H1 (cell line): ENCODE data around the gene GUCY2C. TPM values are rescaled to one million over a fixed set of nuclear protein-coding genes. Genes with fewer than 3 reads are reported as not detected.

ENCODE experiments used
- CTCF ChIA-PET: fragments of 300-600 bp; sonication (Branson Sonifier 250); formaldehyde crosslinking; loops from one replicate; lab custom pipeline; 2021; ENCODE audit not compliant: partially characterized antibody; lab: Charles Lee
- POLR2A ChIA-PET: fragments of 300-600 bp; sonication (Branson Sonifier 250); formaldehyde crosslinking; loops from one replicate; lab custom pipeline; 2021; ENCODE audit warnings: inconsistent platforms; ENCODE audit not compliant: partially characterized antibody; lab: Charles Lee
- DNase-seq, 2 experiments: peaks; one replicate each; pipeline versions ENCODE4 v3.0.0 to v3.0.0-alpha.2; 2010 to 2022; ENCODE audit warnings: low spot score in 2 of 2, low read depth in 1 of 2, mixed read lengths in 1 of 2
- FAIRE-seq: peaks from 2 replicates; lab custom pipeline; 2011; peaks lifted over from hg19 to GRCh38; lab: Jason Lieb, UNC
- H2AFZ ChIP-seq: 2 replicates; pipeline ENCODE4 v1.8.1; 2012; ENCODE audit warnings: low read length, inconsistent platforms
- H2AK5ac ChIP-seq: 2 replicates; pipeline ENCODE4 v1.6.1; 2013; ENCODE audit warnings: low read depth, low read length
- H2BK120ac ChIP-seq: replicated peaks from 2 replicates; pipeline ENCODE3; 2013; ENCODE audit warnings: low read depth, low read length, inconsistent platforms
- H2BK12ac ChIP-seq: 2 replicates; pipeline ENCODE4 v1.6.1; 2013; ENCODE audit warnings: low read depth, low read length
- H2BK15ac ChIP-seq: 2 replicates; pipeline ENCODE4 v1.6.1; 2013; ENCODE audit warnings: low read length
- H2BK20ac ChIP-seq: 2 replicates; pipeline ENCODE4 v1.6.1; 2013; ENCODE audit warnings: low read length
- H2BK5ac ChIP-seq: 2 replicates; pipeline ENCODE4 v1.6.1; 2013; ENCODE audit warnings: low read depth, low read length
- H3K14ac ChIP-seq: 2 replicates; pipeline ENCODE4 v1.6.1; 2013; ENCODE audit warnings: inconsistent platforms; ENCODE audit not compliant: insufficient read length
- H3K18ac ChIP-seq: 2 replicates; pipeline ENCODE4 v1.6.1; 2013; ENCODE audit warnings: low read length; ENCODE audit errors: extremely low read depth
- H3K23ac ChIP-seq: 2 replicates; pipeline ENCODE4 v1.6.1; 2013; ENCODE audit warnings: inconsistent platforms; ENCODE audit not compliant: insufficient read length
- H3K23me2 ChIP-seq: 2 replicates; pipeline ENCODE4 v1.6.1; 2013; ENCODE audit warnings: low read depth, low read length
- H3K27ac ChIP-seq: 2 replicates; pipeline ENCODE4 v1.6.1; 2011; ENCODE audit warnings: low read depth, low read length, inconsistent platforms
- H3K27me3 ChIP-seq, 4 experiments: replicated peaks in 1 of 4; 1 replicate in 1 of 4; 2 replicates in 3 of 4; pipeline versions ENCODE4 v1.6.1 to v1.8.1; 2011 to 2013; ENCODE audit warnings: low read length in 3 of 4, mild to moderate bottlenecking in 3 of 4, inconsistent platforms in 2 of 4, mixed read lengths in 2 of 4, moderate library complexity in 1 of 4; ENCODE audit not compliant: control insufficient read depth in 3 of 4, insufficient read depth in 3 of 4; ENCODE audit errors: extremely low read depth in 1 of 4
- H3K36me3 ChIP-seq, 4 experiments: 2 replicates each; pipeline versions ENCODE4 v1.6.1 to v1.8.1; 2011 to 2013; ENCODE audit warnings: mild to moderate bottlenecking in 4 of 4, low read length in 3 of 4, moderate library complexity in 2 of 4, control low read depth in 1 of 4, inconsistent platforms in 1 of 4; ENCODE audit not compliant: insufficient read depth in 4 of 4, control insufficient read depth in 2 of 4
- H3K4ac ChIP-seq: replicated peaks from 2 replicates; pipeline ENCODE3; 2013; ENCODE audit warnings: low read length, low read depth, mixed read lengths, inconsistent platforms; ENCODE audit not compliant: insufficient read length
- H3K4me1 ChIP-seq, 4 experiments: replicated peaks in 1 of 4; 1 replicate in 1 of 4; 2 replicates in 3 of 4; pipeline versions ENCODE4 v1.6.1 to v1.8.1; 2011 to 2013; ENCODE audit warnings: low read length in 3 of 4, inconsistent platforms in 2 of 4, mixed read lengths in 1 of 4; ENCODE audit not compliant: insufficient read depth in 4 of 4, control insufficient read depth in 3 of 4
- H3K4me2 ChIP-seq, 2 experiments: 2 replicates each; pipeline versions ENCODE4 v1.6.1 to v1.8.1; 2011 to 2013; ENCODE audit warnings: low read depth in 2 of 2, low read length in 2 of 2, control low read depth in 1 of 2, inconsistent platforms in 1 of 2, mild to moderate bottlenecking in 1 of 2; ENCODE audit not compliant: insufficient read depth in 1 of 2
- H3K4me3 ChIP-seq, 4 experiments: fragments of 200-600, 300-600 bp in 1 of 4; sonication (generic), shearing (Covaris generic), sonication (Bioruptor Twin) in 1 of 4; 2 replicates each; pipeline versions ENCODE4 v1.5.1 to v1.8.1; 2011 to 2016; ENCODE audit warnings: low read length in 4 of 4, low read depth in 3 of 4, control low read depth in 2 of 4, inconsistent platforms in 2 of 4, mild to moderate bottlenecking in 2 of 4, mixed read lengths in 1 of 4, moderate library complexity in 1 of 4; ENCODE audit not compliant: insufficient read depth in 2 of 4; ENCODE audit errors: extremely low read depth in 1 of 4
- H3K56ac ChIP-seq: replicated peaks from 2 replicates; pipeline ENCODE3; 2013; ENCODE audit warnings: low read depth, mild to moderate bottlenecking, mixed read lengths, low read length, inconsistent platforms; ENCODE audit not compliant: insufficient read length
- H3K79me1 ChIP-seq: 2 replicates; pipeline ENCODE4 v1.6.1; 2013; ENCODE audit warnings: low read depth, low read length, control low read depth
- H3K79me2 ChIP-seq, 2 experiments: 2 replicates each; pipeline versions ENCODE4 v1.6.1 to v1.8.1; 2012 to 2013; ENCODE audit warnings: low read length in 2 of 2, mild to moderate bottlenecking in 2 of 2, inconsistent platforms in 1 of 2; ENCODE audit not compliant: insufficient read depth in 2 of 2, control insufficient read depth in 1 of 2
- H3K9ac ChIP-seq, 4 experiments: replicated peaks in 1 of 4; 1 replicate in 1 of 4; 2 replicates in 3 of 4; pipeline versions ENCODE4 v1.6.1 to v1.8.1; 2011 to 2013; ENCODE audit warnings: low read depth in 3 of 4, low read length in 3 of 4, control low read depth in 2 of 4, mild to moderate bottlenecking in 2 of 4, moderate library complexity in 2 of 4, inconsistent platforms in 1 of 4; ENCODE audit errors: extremely low read depth in 1 of 4
- H3K9me3 ChIP-seq, 2 experiments: 2 replicates each; pipeline versions ENCODE4 v1.6.1 to v1.8.1; 2012 to 2013; ENCODE audit warnings: mild to moderate bottlenecking in 2 of 2, moderate library complexity in 2 of 2, control low read depth in 1 of 2, inconsistent platforms in 1 of 2, low read depth in 1 of 2, low read length in 1 of 2, mixed read lengths in 1 of 2; ENCODE audit not compliant: insufficient read depth in 2 of 2
- H4K20me1 ChIP-seq, 2 experiments: replicated peaks in 1 of 2; 2 replicates each; pipeline versions ENCODE3 to v1.8.1; 2011 to 2013; ENCODE audit warnings: inconsistent platforms in 2 of 2, low read length in 2 of 2, mild to moderate bottlenecking in 1 of 2; ENCODE audit not compliant: insufficient read depth in 2 of 2, control insufficient read depth in 1 of 2
- H4K5ac ChIP-seq: 2 replicates; pipeline ENCODE4 v1.6.1; 2013; ENCODE audit warnings: low read length, low read depth, mixed read lengths, inconsistent platforms; ENCODE audit not compliant: insufficient read length
- H4K8ac ChIP-seq: 2 replicates; pipeline ENCODE4 v1.8.0; 2013; ENCODE audit warnings: mild to moderate bottlenecking, moderate library complexity, low read length, inconsistent platforms; ENCODE audit not compliant: insufficient read depth; ENCODE audit errors: extremely low read depth
- H4K91ac ChIP-seq: replicated peaks from 2 replicates; pipeline ENCODE3; 2013; ENCODE audit warnings: low read length, mixed read lengths, inconsistent platforms; ENCODE audit not compliant: insufficient read length
- ATF3 ChIP-seq: IDR thresholded peaks from 2 replicates; pipeline ENCODE4 v1.6.1; 2011; ENCODE audit warnings: low read depth, mild to moderate bottlenecking, low read length; ENCODE audit not compliant: insufficient read depth
- CEBPB ChIP-seq: IDR thresholded peaks from 2 replicates; pipeline ENCODE4 v1.6.1; 2012; ENCODE audit warnings: low read depth, low read length
- CHD2 ChIP-seq: IDR thresholded peaks from 2 replicates; pipeline ENCODE4 v1.6.1; 2012; ENCODE audit warnings: low read length, improper control_type of control experiment
- JUN ChIP-seq: IDR thresholded peaks from 2 replicates; pipeline ENCODE4 v1.6.1; 2011; ENCODE audit warnings: low read depth, mild to moderate bottlenecking, improper control_type of control experiment, low read length
- NANOG ChIP-seq: IDR thresholded peaks from 2 replicates; pipeline ENCODE4 v1.6.1; 2011; ENCODE audit warnings: low read length, low read depth, mild to moderate bottlenecking, inconsistent platforms; ENCODE audit not compliant: insufficient read depth, poor library complexity, severe bottlenecking
- PHF8 ChIP-seq: fragments of 200-600 bp; sonication (generic); conservative IDR thresholded peaks from 2 replicates; pipeline ENCODE4 v1.7.1; 2012; ENCODE audit warnings: low read depth, mild to moderate bottlenecking, inconsistent platforms, low read length, moderate library complexity
- POLR2AphosphoS5 ChIP-seq: IDR thresholded peaks from 2 replicates; pipeline ENCODE4 v1.6.1; 2011; ENCODE audit warnings: low read depth, low read length
- SIRT6 ChIP-seq: IDR thresholded peaks from one replicate; pipeline ENCODE4 v1.7.1; 2012; ENCODE audit warnings: low read length, inconsistent platforms
- TCF12 ChIP-seq: IDR thresholded peaks from 2 replicates; pipeline ENCODE4 v1.6.1; 2011; ENCODE audit warnings: low read depth, mild to moderate bottlenecking, low read length
- WGBS, 2 experiments: shearing (Covaris generic) in 1 of 2; methylation state at CpG; one replicate each; pipeline versions ENCODE4 v1.1.6 to v1.1.7; 2013 to 2015; ENCODE audit warnings: low lambda C conversion rate in 2 of 2, mixed read lengths in 2 of 2, inconsistent platforms in 1 of 2, low coverage in 1 of 2, missing lambda C conversion rate in 1 of 2; ENCODE audit not compliant: insufficient replicate concordance in 2 of 2, insufficient coverage in 1 of 2, insufficient read length in 1 of 2; ENCODE audit errors: extremely low coverage in 1 of 2, missing lambda C conversion rate in 1 of 2; 5-methylcytosine and 5-hydroxymethylcytosine counted together
- polyA plus RNA-seq, 7 experiments: library from polyadenylated mRNA; depleted of rRNA in 3 of 7; stranded (reverse) in 5 of 7; unstranded in 2 of 7; fragments of >200 nt in 5 of 7; fragments of 200-250 nt in 2 of 7; gene quantifications; 1 replicate in 5 of 7; 2 replicates in 1 of 7; 4 replicates in 1 of 7; pipeline versions ENCODE4 v1.2.1 to v1.2.3, GENCODE V29; 2011 to 2013; ENCODE audit warnings: missing spikeins in 2 of 7, mixed read lengths in 2 of 7
- total RNA-seq: library from RNA; stranded (reverse); fragmentation: NEBNext Ultra II Directional; extraction: Animal tissue kit (Norgen Biotek cat#: 25700); gene quantifications from 2 replicates; pipeline ENCODE4 v1.2.1, GENCODE V29; 2021

Gene GUCY2C
- total and polyA plus RNA-seq, 2 of the 8 experiments (the other 6 are each of a cell fraction or from before 2014, with no cell fraction given) = 1.9 to 3.2 TPM

GRCh38 chr12:14699923-14700322 is 3.5 kb upstream of the GUCY2C start:
- Histone ChIP-seq H3K4me1 (peaks cover 0 to 2% (median under 1%) of the 10 kb centered on the region in 4 experiments; a peak in 2 of 7 replicates), H2BK120ac (no peak overlapping the region), H3K56ac (no peak overlapping the region), H3K27ac (no peak overlapping the region), H3K18ac (no peak overlapping the region), H3K36me3 (peaks cover 14 to 61% (median 39%) of the 10 kb centered on the region in 4 experiments; a peak in 7 of 8 replicates), H3K23ac (no peak overlapping the region), H3K79me2 (peaks cover 0 to 6% of the 10 kb centered on the region in 2 experiments; a peak in 2 of 4 replicates), H4K20me1 (peaks cover 7 to 9% of the 10 kb centered on the region in 2 experiments), H2AK5ac (no peak overlapping the region), H3K9ac (no peak overlapping the region), H3K4me3 (no peak overlapping the region), H3K27me3 (no peaks in the 10 kb centered on the region; a peak in 1 of 7 replicates), H2BK20ac (no peak overlapping the region), H3K9me3 (no peaks in the 10 kb centered on the region), H3K14ac (no peak overlapping the region), H3K79me1 (no peaks in the 10 kb centered on the region; the same call in 1 of the 2 replicates), H3K4me2 (no peak overlapping the region), H4K8ac (no peak overlapping the region), H4K91ac (no peak overlapping the region), H2BK15ac (no peak overlapping the region), H3K23me2 (no peaks in the 10 kb centered on the region), H2BK5ac (no peak overlapping the region), H2BK12ac (no peak overlapping the region), H3K4ac (no peak overlapping the region), H2AFZ (no peak overlapping the region), H4K5ac (no peak overlapping the region)
- FAIRE-seq (no peak), DNase-seq (no peak)
- CTCF ChIA-PET = interaction anchor here (0.6 to 1.3 kb wide), 4 partner anchors 11 to 79 kb away, joined by 3 to 5 read pairs (median 3); no protein-coding TSS in a partner anchor
- POLR2A ChIA-PET = interaction anchor here (0.6 to 12.8 kb wide), 10 partner anchors 9 to 487 kb away, joined by 3 to 167 read pairs (median 5); a partner anchor contains a TSS
- no peak for TF ChIP-seq NANOG
- TF ChIP-seq CEBPB = no peak
- no peak for TF ChIP-seq ATF3
- TF ChIP-seq TCF12 = no peak
- TF ChIP-seq SIRT6 = no peak
- TF ChIP-seq JUN = no peak
- TF ChIP-seq PHF8 = no peak
- TF ChIP-seq POLR2AphosphoS5 = peak; percentile 67
- no peak for TF ChIP-seq CHD2
- WGBS, 2 experiments = 92% methylated on average over 2 of the region's 2 CpGs; no CpG with 5 or more reads in 1 of the 2 experiments
